K562 (cell line): ENCODE results near the gene KRTAP4-8. TPM values are rescaled to one million over a fixed set of nuclear protein-coding genes. Genes with fewer than 3 reads are reported as not detected.

ENCODE experiments used
- ATAC-seq: fragments of 200-7000 bp; cut with Tn5 transposase; 3 replicates; pipeline ENCODE4 v1.9.1; 2020; ENCODE audit warnings: moderate library complexity
- BruUV-seq: library from RNA; stranded (reverse); fragments of 400-500 nt; replicated peaks from 2 replicates; lab custom pipeline; 2021; lab: Mats Ljungman, UMichigan
- CTCF ChIA-PET: fragments of 300-600 bp; formaldehyde crosslinking; extraction: SDS; loops from one replicate; lab custom pipeline; 2021; ENCODE audit warnings: low intra/inter-chr PET ratio; lab: Yijun Ruan, JAX
- POLR2A ChIA-PET: fragments of 300-600, 350-650 bp; sonication (Branson Sonifier 250); formaldehyde crosslinking; extraction: SDS; loops from one replicate; lab custom pipeline; 2021; ENCODE audit warnings: antibody characterized with exemption, inconsistent platforms; lab: Yijun Ruan, JAX
- DNase-seq, 4 experiments: peaks; one replicate each; pipeline versions ENCODE4 v3.0.0 to v3.0.0-alpha.2; 2011 to 2018; ENCODE audit warnings: low spot score in 3 of 4, mixed read lengths in 3 of 4; ENCODE audit errors: extremely low read depth in 1 of 4
- FAIRE-seq: peaks from 2 replicates; lab custom pipeline; 2011; peaks lifted over from hg19 to GRCh38; lab: Jason Lieb, UNC
- H2AFZ ChIP-seq: 2 replicates; pipeline ENCODE4 v1.6.0; 2011; ENCODE audit warnings: low read depth, low read length, control low read depth, inconsistent platforms
- H3K27ac ChIP-seq: fragments of 200-600 bp; 3 replicates; pipeline ENCODE4 v1.8.0; 2011; ENCODE audit warnings: low read depth, mild to moderate bottlenecking, control low read depth, inconsistent platforms, low read length, moderate library complexity, mixed read lengths; ENCODE audit errors: extremely low read depth
- H3K27me3 ChIP-seq, 2 experiments: fragments of 300-600 bp in 1 of 2; 2 replicates in 1 of 2; 3 replicates in 1 of 2; pipeline versions ENCODE4 v1.6.0 to v1.8.0; 2011; ENCODE audit warnings: inconsistent platforms in 2 of 2, low read length in 2 of 2, mild to moderate bottlenecking in 1 of 2, mixed read lengths in 1 of 2, moderate library complexity in 1 of 2; ENCODE audit not compliant: control insufficient read depth in 2 of 2, insufficient read depth in 2 of 2
- H3K36me3 ChIP-seq: fragments of 300-600 bp; 3 replicates; pipeline ENCODE4 v1.8.0; 2011; ENCODE audit warnings: mild to moderate bottlenecking, low read length, inconsistent platforms; ENCODE audit not compliant: control insufficient read depth, insufficient read depth
- H3K4me1 ChIP-seq, 2 experiments: fragments of 200-600 bp in 1 of 2; replicated peaks in 1 of 2; 2 replicates in 1 of 2; 3 replicates in 1 of 2; pipeline versions ENCODE4 v1.5.1 to v1.8.0; 2011; ENCODE audit warnings: inconsistent platforms in 2 of 2, low read length in 2 of 2, mild to moderate bottlenecking in 1 of 2, mixed read lengths in 1 of 2, moderate library complexity in 1 of 2; ENCODE audit not compliant: control insufficient read depth in 2 of 2, insufficient read depth in 2 of 2
- H3K4me2 ChIP-seq: 2 replicates; pipeline ENCODE4 v1.6.1; 2011; ENCODE audit warnings: low read length, control low read depth, inconsistent platforms, mixed read lengths; ENCODE audit not compliant: insufficient read depth
- H3K4me3 ChIP-seq: fragments of 200-600 bp; sonication (generic), shearing (Covaris generic); 2 replicates; pipeline ENCODE4 v1.5.1; 2016; ENCODE audit warnings: control low read depth, inconsistent platforms
- H3K79me2 ChIP-seq: fragments of 200-600 bp; 3 replicates; pipeline ENCODE4 v1.8.0; 2011; ENCODE audit warnings: low read length, inconsistent platforms; ENCODE audit not compliant: control insufficient read depth, insufficient read depth
- H3K9ac ChIP-seq, 2 experiments: 2 replicates each; pipeline versions ENCODE4 v1.6.0 to v1.6.1; 2011; ENCODE audit warnings: low read depth in 2 of 2, low read length in 2 of 2, control low read depth in 1 of 2, inconsistent platforms in 1 of 2, mild to moderate bottlenecking in 1 of 2, mixed read lengths in 1 of 2; ENCODE audit not compliant: insufficient read depth in 1 of 2
- H3K9me1 ChIP-seq: one replicate; pipeline ENCODE4 v1.6.0; 2011; ENCODE audit warnings: inconsistent platforms, mild to moderate bottlenecking, low read length, moderate library complexity; ENCODE audit not compliant: control insufficient read depth, insufficient read depth
- H3K9me3 ChIP-seq: replicated peaks from 2 replicates; pipeline ENCODE4 v1.5.1; 2011; ENCODE audit warnings: low read depth, low read length, inconsistent platforms; ENCODE audit not compliant: control insufficient read depth, insufficient read depth
- H4K20me1 ChIP-seq: replicated peaks from 2 replicates; pipeline ENCODE4 v1.6.1; 2011; ENCODE audit warnings: low read length, inconsistent platforms, mixed read lengths; ENCODE audit not compliant: control insufficient read depth, insufficient read depth
- CBX3 ChIP-seq, 2 experiments: IDR thresholded peaks; 1 replicate in 1 of 2; 2 replicates in 1 of 2; pipeline ENCODE4 v1.6.1; 2012; ENCODE audit warnings: inconsistent platforms in 2 of 2, low read length in 2 of 2, borderline replicate concordance in 1 of 2, control low read depth in 1 of 2
- E2F4 ChIP-seq: sonication (generic); formaldehyde crosslinking; IDR thresholded peaks from 2 replicates; pipeline ENCODE4 v1.8.0; 2022; ENCODE audit warnings: mild to moderate bottlenecking, low read depth, missing genetic modification reagents
- FOSL1 ChIP-seq: fragments of 200-800 bp; sonication (Bioruptor generic); conservative IDR thresholded peaks from 2 replicates; pipeline ENCODE4 v1.6.1; 2016; ENCODE audit warnings: missing genetic modification characterization, missing compliant biosample characterization
- GMEB1 ChIP-seq: fragments of 250-450 bp; sonication (Bioruptor Pico); IDR thresholded peaks from 2 replicates; pipeline ENCODE4 v1.4.0; 2020; ENCODE audit warnings: mild to moderate bottlenecking
- KAT7 ChIP-seq: sonication (generic); formaldehyde crosslinking; IDR thresholded peaks from 2 replicates; pipeline ENCODE4 v1.8.0; 2022; ENCODE audit warnings: missing genetic modification reagents, mild to moderate bottlenecking, borderline replicate concordance
- KDM2B ChIP-seq: fragments of 250-450 bp; sonication (Bioruptor Pico); IDR thresholded peaks from 2 replicates; pipeline ENCODE4 v1.8.0; 2021; ENCODE audit warnings: mild to moderate bottlenecking, moderate library complexity
- MEIS2 ChIP-seq: fragments of 450-650 bp; IDR thresholded peaks from 2 replicates; pipeline ENCODE4 v1.6.1; 2014; ENCODE audit warnings: mild to moderate bottlenecking; ENCODE audit not compliant: partially characterized antibody
- NFIX ChIP-seq: fragments of 250-450 bp; sonication (Bioruptor Pico); IDR thresholded peaks from 2 replicates; pipeline ENCODE4 v1.4.0; 2020; ENCODE audit warnings: low read depth, mild to moderate bottlenecking, moderate library complexity
- NFRKB ChIP-seq: fragments of 450-650 bp; IDR thresholded peaks from 2 replicates; pipeline ENCODE4 v1.6.1; 2016; ENCODE audit warnings: low read depth
- PBX2 ChIP-seq, 2 experiments: IDR thresholded peaks in 1 of 2; conservative IDR thresholded peaks in 1 of 2; 2 replicates each; pipeline ENCODE4 v1.6.1; 2016; ENCODE audit warnings: low read depth in 2 of 2, mild to moderate bottlenecking in 1 of 2, missing compliant biosample characterization in 1 of 2, missing genetic modification characterization in 1 of 2, moderate library complexity in 1 of 2
- RCOR1 ChIP-seq, 2 experiments: IDR thresholded peaks; 2 replicates each; pipeline ENCODE4 v1.6.1; 2012; ENCODE audit warnings: low read depth in 2 of 2, low read length in 2 of 2, borderline replicate concordance in 1 of 2, improper control_type of control experiment in 1 of 2
- SP1 ChIP-seq: sonication (generic); formaldehyde crosslinking; IDR thresholded peaks from 2 replicates; pipeline ENCODE4 v1.8.1; 2022; ENCODE audit warnings: mild to moderate bottlenecking, missing genetic modification reagents
- SRF ChIP-seq, 2 experiments: fragments of 250-450, 450-650 bp in 1 of 2; sonication (Bioruptor Pico) in 1 of 2; sonication (generic) in 1 of 2; formaldehyde crosslinking; IDR thresholded peaks; 2 replicates each; pipeline versions ENCODE4 v1.5.0 to v1.5.1; 2020 to 2022; ENCODE audit warnings: mild to moderate bottlenecking in 1 of 2, missing genetic modification reagents in 1 of 2
- ZNF232 ChIP-seq: sonication (generic); formaldehyde crosslinking; IDR thresholded peaks from 2 replicates; pipeline ENCODE4 v1.8.0; 2022; ENCODE audit warnings: mild to moderate bottlenecking, missing genetic modification reagents
- ZNF644 ChIP-seq: fragments of 200-800 bp; sonication (Bioruptor generic); IDR thresholded peaks from 2 replicates; pipeline ENCODE4 v1.6.1; 2016; ENCODE audit warnings: low read depth, missing genetic modification characterization, missing compliant biosample characterization
- WGBS: fragments of 100-300 bp; shearing (Covaris generic); methylation state at CpG from one replicate; pipeline ENCODE4 v1.1.6; 2016; ENCODE audit warnings: low coverage, mixed read lengths; ENCODE audit not compliant: insufficient coverage; ENCODE audit errors: missing lambda C conversion rate; 5-methylcytosine and 5-hydroxymethylcytosine counted together
- in situ Hi-C: fragments of 300-500 bp; cut with MboI; formaldehyde crosslinking; loops from 4 replicates; pipeline ENCODE4 v1.15.0; 2018; ENCODE audit warnings: inconsistent platforms, mixed read lengths
- intact Hi-C: fragments of 100-400 bp; cut with micrococcal nuclease; formaldehyde crosslinking; loops from 2 replicates; pipeline ENCODE4 v1.14.2; 2022
- polyA plus RNA-seq, 8 experiments: library from polyadenylated mRNA; depleted of rRNA in 4 of 8; stranded (reverse) in 5 of 8; unstranded in 3 of 8; fragments of >200 nt; fragmentation: Nextera tagmentation in 2 of 8; fragmentation: Illumina TruSeq in 1 of 8; extraction: Ambion mirVana in 2 of 8; extraction: Trizol in 1 of 8; gene quantifications; 2 replicates each; pipeline versions ENCODE4 v1.2.1 to v1.2.3, GENCODE V29; 2011 to 2014; ENCODE audit warnings: inconsistent platforms in 1 of 8, missing spikeins in 1 of 8
- total RNA-seq, 7 experiments: library from RNA; depleted of rRNA in 6 of 7; stranded (reverse); fragments of >200 nt in 6 of 7; fragmentation: Illumina TruSeq in 2 of 7; extraction: Trizol in 2 of 7; gene quantifications; 2 replicates each; pipeline versions ENCODE4 v1.2.1 to v1.2.3, GENCODE V29; 2011 to 2021; ENCODE audit warnings: low replicate concordance in 1 of 7

Gene KRTAP4-8
- total and polyA plus RNA-seq, 9 of the 15 experiments (the other 6 are each of a cell fraction or from before 2014, with no cell fraction given), result not detected

- no peak for FAIRE-seq
- Histone ChIP-seq H3K4me1 (no peaks in the 10 kb centered on the region), H3K9ac (no peak overlapping the region), H3K4me3 (no peak overlapping the region), H3K9me1 (no peaks in the 10 kb centered on the region), H4K20me1 (no peaks in the 10 kb centered on the region), H3K27me3 (no peaks in the 10 kb centered on the region), H3K9me3 (no peaks in the 10 kb centered on the region), H3K27ac (no peak overlapping the region), H3K4me2 (no peak overlapping the region), H2AFZ (no peak overlapping the region), H3K79me2 (no peaks in the 10 kb centered on the region), H3K36me3 (no peaks in the 10 kb centered on the region)
- in situ Hi-C loops, result no loop called here
- POLR2A ChIA-PET, result no interaction called here
- TF ChIP-seq PBX2 (CRISPR knock-in tag; IDR thresholded peaks at IDR 0.05; ENCODE audit: low read depth) (no peak), PBX2 (tag; conservative IDR thresholded peaks at IDR 0.05; ENCODE audit: low read depth) (no peak), KDM2B (no peak), FOSL1 (tag) (no peak), ZNF644 (tag) (no peak), CBX3 (IDR thresholded peaks at IDR 0.05; ENCODE audit: borderline replicate concordance in 1 of 2, low read length in 2 of 2) (no peak), SRF (CRISPR knock-in tag; IDR thresholded peaks at IDR 0.05) (no peak), KAT7 (CRISPR knock-in tag) (no peak), MEIS2 (no peak), E2F4 (CRISPR knock-in tag) (no peak), ZNF232 (CRISPR knock-in tag) (no peak), RCOR1 (IDR thresholded peaks at IDR 0.05; ENCODE audit: borderline replicate concordance in 1 of 2, low read depth in 2 of 2, low read length in 2 of 2) (no peak), SP1 (no peak), NFIX (CRISPR knock-in tag) (no peak), NFRKB (no peak), GMEB1 (CRISPR knock-in tag) (no peak)
- no peak for ATAC-seq
- intact Hi-C loops, result no loop called here
- CTCF ChIA-PET, result no interaction called here
- 0% methylated on average over 1 of the region's 1 CpG for WGBS
- BruUV-seq, result no TSS peak
- DNase-seq, result no peak
Observed at GRCh38 chr17:41107941-41108450, 10.1 kb upstream of the KRTAP4-8 start.
